ENCODE results near the gene ARL15.

The ARL15 gene

GRCh38 chr5:54205453-54205852, 104.9 kb downstream of the ARL15 start:
- no peak for DNase-seq (ENCODE audit: low read depth)
- no peak overlapping the region for H3K4me3 ChIP-seq (ENCODE audit: low read length)

GRCh38 chr5:54197018-54197417, 113.4 kb downstream of the ARL15 start:
- DNase-seq (ENCODE audit: low read depth), result no peak
- H3K4me3 ChIP-seq (ENCODE audit: low read length), result no peak overlapping the region
- TF ChIP-seq CTCF (IDR thresholded peaks at IDR 0.05; ENCODE audit: insufficient read depth, low read depth, low read length, missing control alignments), result no peak

More at GRCh38 chr5:54205453-54205852, 104.9 kb downstream of the ARL15 start:
- TF ChIP-seq CTCF (IDR thresholded peaks at IDR 0.05; ENCODE audit: insufficient read depth, low read depth, low read length, missing control alignments), result no peak

GRCh38 chr5:54195701-54196100, 114.7 kb downstream of the ARL15 start:
- DNase-seq (ENCODE audit: low read depth), result no peak
- no peak for TF ChIP-seq CTCF (IDR thresholded peaks at IDR 0.05; ENCODE audit: insufficient read depth, low read depth, low read length, missing control alignments)
- H3K4me3 ChIP-seq (ENCODE audit: low read length), result no peak overlapping the region

- no peak for DNase-seq (ENCODE audit: low read depth)
- H3K4me3 ChIP-seq (ENCODE audit: low read length), result no peak overlapping the region
- no peak for TF ChIP-seq CTCF (IDR thresholded peaks at IDR 0.05; ENCODE audit: insufficient read depth, low read depth, low read length, missing control alignments)
Observed at GRCh38 chr5:54194318-54194717, 116.1 kb downstream of the ARL15 start.

GRCh38 chr5:54187694-54188093, 122.7 kb downstream of the ARL15 start:
- no peak overlapping the region for H3K4me3 ChIP-seq (ENCODE audit: low read length)
- no peak for DNase-seq (ENCODE audit: low read depth)
- TF ChIP-seq CTCF (IDR thresholded peaks at IDR 0.05; ENCODE audit: insufficient read depth, low read depth, low read length, missing control alignments), result no peak

- H3K4me3 ChIP-seq (ENCODE audit: low read length), result no peak overlapping the region
- no peak for TF ChIP-seq CTCF (IDR thresholded peaks at IDR 0.05; ENCODE audit: insufficient read depth, low read depth, low read length, missing control alignments)
- DNase-seq (ENCODE audit: low read depth), result no peak
Observed at GRCh38 chr5:54186912-54187445, 123.4 kb downstream of the ARL15 start.

- no peak for DNase-seq (ENCODE audit: low read depth)
- H3K4me3 ChIP-seq (ENCODE audit: low read length), result no peak overlapping the region
- TF ChIP-seq CTCF (IDR thresholded peaks at IDR 0.05; ENCODE audit: insufficient read depth, low read depth, low read length, missing control alignments), result no peak
Observed at GRCh38 chr5:54186108-54186507, 124.3 kb downstream of the ARL15 start.
